ENCODE measurements around the gene NPAS4.

The NPAS4 gene

GRCh38 chr11:66418986-66419308 lies 1.9 kb upstream of the NPAS4 start:
- Histone ChIP-seq H3K27ac (no peak overlapping the region), H3K27me3 (peaks cover 82% of the 10 kb centered on the region), H3K9me3 (no peaks in the 10 kb centered on the region), H3K4me1 (ENCODE audit: control insufficient read depth in 1 of 2, insufficient read depth in 1 of 2, low read depth in 1 of 2, low read length in 1 of 2) (no peaks in the 10 kb centered on the region), H3K4me3 (ENCODE audit: low read depth in 1 of 2, low read length in 1 of 2) (no peak overlapping the region), H3K36me3 (no peaks in the 10 kb centered on the region)
- no peak for TF ChIP-seq CTCF (IDR thresholded peaks at IDR 0.05)

- H3K4me1 ChIP-seq (ENCODE audit: control insufficient read depth in 1 of 2, insufficient read depth in 1 of 2, low read depth in 1 of 2, low read length in 1 of 2), result no peaks in the 10 kb centered on the region
- no peaks in the 10 kb centered on the region for H3K9me3 ChIP-seq
- no peak for TF ChIP-seq CTCF (IDR thresholded peaks at IDR 0.05)
- H3K4me3 ChIP-seq (ENCODE audit: low read depth in 1 of 2, low read length in 1 of 2), result no peak overlapping the region
- H3K27ac ChIP-seq, result no peak overlapping the region
- H3K27me3 ChIP-seq, result peaks cover 82% of the 10 kb centered on the region
- no peaks in the 10 kb centered on the region for H3K36me3 ChIP-seq
Observed at GRCh38 chr11:66419825-66420224, 1.0 kb upstream of the NPAS4 start.

- no peak for TF ChIP-seq CTCF (IDR thresholded peaks at IDR 0.05)
- Histone ChIP-seq H3K36me3 (no peaks in the 10 kb centered on the region), H3K27ac (no peak overlapping the region), H3K9me3 (no peaks in the 10 kb centered on the region), H3K4me3 (ENCODE audit: low read depth in 1 of 2, low read length in 1 of 2) (no peak overlapping the region), H3K4me1 (ENCODE audit: control insufficient read depth in 1 of 2, insufficient read depth in 1 of 2, low read depth in 1 of 2, low read length in 1 of 2) (no peaks in the 10 kb centered on the region), H3K27me3 (peaks cover 80% of the 10 kb centered on the region)
Observed at GRCh38 chr11:66421492-66422205, 814 bp downstream of the NPAS4 start.

GRCh38 chr11:66426314-66426713 lies 5.5 kb downstream of the NPAS4 start:
- H3K4me3 ChIP-seq (ENCODE audit: low read depth in 1 of 2, low read length in 1 of 2), result no peak overlapping the region
- H3K9me3 ChIP-seq, result no peaks in the 10 kb centered on the region
- peaks cover 41% of the 10 kb centered on the region for H3K27me3 ChIP-seq
- no peak overlapping the region for H3K27ac ChIP-seq
- no peaks in the 10 kb centered on the region for H3K36me3 ChIP-seq
- H3K4me1 ChIP-seq (ENCODE audit: control insufficient read depth in 1 of 2, insufficient read depth in 1 of 2, low read depth in 1 of 2, low read length in 1 of 2), result no peaks in the 10 kb centered on the region
- no peak for TF ChIP-seq CTCF (IDR thresholded peaks at IDR 0.05)

- H3K4me3 ChIP-seq (ENCODE audit: low read depth in 1 of 2, low read length in 1 of 2), result no peak overlapping the region
- peaks cover 14 to 21% of the 10 kb centered on the region in 2 experiments for H3K4me1 ChIP-seq (ENCODE audit: control insufficient read depth in 1 of 2, insufficient read depth in 1 of 2, low read depth in 1 of 2, low read length in 1 of 2)
- TF ChIP-seq CTCF (IDR thresholded peaks at IDR 0.05), result no peak
- peaks cover 32% of the 10 kb centered on the region for H3K27me3 ChIP-seq
- H3K36me3 ChIP-seq, result no peaks in the 10 kb centered on the region
- no peak overlapping the region for H3K27ac ChIP-seq
- no peaks in the 10 kb centered on the region for H3K9me3 ChIP-seq
Observed at GRCh38 chr11:66428933-66429332, 8.1 kb downstream of the NPAS4 start.
